BE2C (cell line): Measurements from ENCODE around the gene ATP1A4.

Experiments used
- DNase-seq: peaks from one replicate; pipeline ENCODE4 v3.0.0-alpha.2; 2020
- H3K27me3 ChIP-seq: fragments of 250-450 bp; sonication (Bioruptor Pico); 2 replicates; pipeline ENCODE4 v1.5.1; 2020; ENCODE audit warnings: mild to moderate bottlenecking
- H3K36me3 ChIP-seq: fragments of 250-450 bp; sonication (Bioruptor Pico); 2 replicates; pipeline ENCODE4 v1.5.1; 2020; ENCODE audit warnings: mild to moderate bottlenecking
- H3K4me1 ChIP-seq: fragments of 250-450 bp; sonication (Bioruptor Pico); 2 replicates; pipeline ENCODE4 v1.5.1; 2020
- H3K4me3 ChIP-seq: 2 replicates; pipeline ENCODE4 v1.5.1; 2011; ENCODE audit warnings: low read depth, low read length
- H3K9me3 ChIP-seq: fragments of 250-450 bp; sonication (Bioruptor Pico); 2 replicates; pipeline ENCODE4 v1.5.1; 2020
- TF ChIP-seq, protein P1 (sequence below): IDR thresholded peaks from 2 replicates; pipeline ENCODE4 v1.5.1; 2012; ENCODE audit warnings: mild to moderate bottlenecking, low read depth, low read length

The ATP1A4 gene

GRCh38 chr1:160193091-160193819 lies 41.9 kb downstream of the ATP1A4 start:
- TF ChIP-seq, protein P1, sequence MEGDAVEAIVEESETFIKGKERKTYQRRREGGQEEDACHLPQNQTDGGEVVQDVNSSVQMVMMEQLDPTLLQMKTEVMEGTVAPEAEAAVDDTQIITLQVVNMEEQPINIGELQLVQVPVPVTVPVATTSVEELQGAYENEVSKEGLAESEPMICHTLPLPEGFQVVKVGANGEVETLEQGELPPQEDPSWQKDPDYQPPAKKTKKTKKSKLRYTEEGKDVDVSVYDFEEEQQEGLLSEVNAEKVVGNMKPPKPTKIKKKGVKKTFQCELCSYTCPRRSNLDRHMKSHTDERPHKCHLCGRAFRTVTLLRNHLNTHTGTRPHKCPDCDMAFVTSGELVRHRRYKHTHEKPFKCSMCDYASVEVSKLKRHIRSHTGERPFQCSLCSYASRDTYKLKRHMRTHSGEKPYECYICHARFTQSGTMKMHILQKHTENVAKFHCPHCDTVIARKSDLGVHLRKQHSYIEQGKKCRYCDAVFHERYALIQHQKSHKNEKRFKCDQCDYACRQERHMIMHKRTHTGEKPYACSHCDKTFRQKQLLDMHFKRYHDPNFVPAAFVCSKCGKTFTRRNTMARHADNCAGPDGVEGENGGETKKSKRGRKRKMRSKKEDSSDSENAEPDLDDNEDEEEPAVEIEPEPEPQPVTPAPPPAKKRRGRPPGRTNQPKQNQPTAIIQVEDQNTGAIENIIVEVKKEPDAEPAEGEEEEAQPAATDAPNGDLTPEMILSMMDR, result peak; percentile 99
- Histone ChIP-seq H3K27me3 (no peaks in the 10 kb centered on the region), H3K4me1 (peaks cover 3% of the 10 kb centered on the region; the same call in 1 of the 2 replicates), H3K9me3 (no peaks in the 10 kb centered on the region), H3K4me3 (no peak overlapping the region), H3K36me3 (no peaks in the 10 kb centered on the region)
- DNase-seq, result peak; percentile 90

DNA sequence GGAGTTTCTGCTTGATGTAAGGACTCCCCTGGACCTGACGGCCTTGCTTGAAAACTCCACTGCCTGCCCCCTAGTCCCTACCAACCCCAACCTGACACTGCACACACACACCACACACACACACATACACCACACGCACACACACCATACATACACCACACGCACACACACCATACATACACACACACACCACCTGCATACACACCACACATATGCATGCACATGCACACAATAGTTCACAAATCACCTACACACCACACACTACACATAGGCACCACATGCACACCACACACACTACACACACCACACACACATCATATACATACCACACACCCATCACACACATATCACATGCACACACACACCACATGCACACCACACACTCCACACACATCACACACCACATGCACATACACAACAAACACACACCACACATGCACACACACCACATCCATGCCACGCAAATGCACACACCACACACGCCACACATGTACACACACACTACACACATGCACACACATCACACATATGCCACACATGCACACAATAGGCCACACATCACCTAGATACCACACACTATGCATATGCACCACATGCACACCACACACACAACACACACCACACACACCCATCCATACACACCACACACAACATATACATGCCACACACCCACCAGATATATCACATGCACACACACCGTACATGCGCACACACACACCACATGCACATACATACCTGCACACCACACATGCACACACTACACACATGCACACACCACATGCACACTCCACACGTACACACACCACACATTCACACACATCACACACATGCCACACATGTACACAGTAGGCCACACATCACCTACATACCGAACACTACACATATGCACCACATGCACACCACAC lies 42.7 kb downstream of the ATP1A4 start:
- no peaks in the 10 kb centered on the region for H3K36me3 ChIP-seq
- no peak for DNase-seq
- TF ChIP-seq, protein P1, result no peak
- H3K4me3 ChIP-seq, result no peak overlapping the region
- H3K27me3 ChIP-seq, result no peaks in the 10 kb centered on the region
- H3K4me1 ChIP-seq, result peaks cover 3% of the 10 kb centered on the region; the same call in 1 of the 2 replicates
- H3K9me3 ChIP-seq, result no peaks in the 10 kb centered on the region

DNA sequence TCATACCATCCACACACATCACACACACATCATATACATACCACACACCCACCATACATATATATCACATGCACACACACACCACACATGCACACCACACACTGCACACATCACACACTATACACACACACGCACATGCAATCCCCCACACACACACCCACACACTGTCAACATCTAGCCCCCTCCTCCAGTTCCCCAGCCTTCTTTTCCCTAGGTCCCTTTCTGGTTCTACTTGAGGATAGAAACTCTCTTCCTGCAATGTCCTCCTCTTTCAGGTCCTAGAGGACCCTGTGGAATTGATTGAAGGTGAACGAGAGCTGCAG lies 43.3 kb downstream of the ATP1A4 start:
- no peak for DNase-seq
- no peak overlapping the region for H3K4me3 ChIP-seq
- H3K9me3 ChIP-seq, result no peaks in the 10 kb centered on the region
- TF ChIP-seq, protein P1, result no peak
- H3K4me1 ChIP-seq, result peaks cover 3% of the 10 kb centered on the region; the same call in 1 of the 2 replicates
- H3K27me3 ChIP-seq, result no peaks in the 10 kb centered on the region
- no peaks in the 10 kb centered on the region for H3K36me3 ChIP-seq

GRCh38 chr1:160196143-160196542 lies 44.7 kb downstream of the ATP1A4 start:
- H3K4me3 ChIP-seq, result no peak overlapping the region
- no peaks in the 10 kb centered on the region for H3K36me3 ChIP-seq
- TF ChIP-seq, protein P1, result no peak
- peaks cover 3% of the 10 kb centered on the region; the same call in 1 of the 2 replicates for H3K4me1 ChIP-seq
- no peaks in the 10 kb centered on the region for H3K9me3 ChIP-seq
- no peak for DNase-seq
- no peaks in the 10 kb centered on the region for H3K27me3 ChIP-seq

DNA sequence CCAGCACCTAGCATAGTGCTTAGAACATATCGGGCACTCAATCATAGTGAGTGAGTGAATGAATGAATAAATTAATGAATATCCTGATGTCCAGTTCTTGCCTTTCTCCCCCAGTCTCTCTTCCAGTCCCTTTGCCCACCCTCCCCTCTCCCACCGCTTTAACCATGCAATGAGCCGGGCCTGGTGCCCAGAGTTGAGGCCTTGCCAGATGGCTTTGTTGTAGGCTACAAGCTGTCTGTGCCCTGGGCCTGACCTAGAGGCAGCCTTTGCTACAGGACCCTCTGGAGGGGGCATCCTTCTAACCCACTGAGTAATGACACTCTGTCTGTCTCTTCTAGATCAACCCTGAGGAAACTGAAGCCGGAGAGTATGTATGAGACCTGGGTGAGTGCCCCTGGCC lies 45.8 kb downstream of the ATP1A4 start:
- Histone ChIP-seq H3K9me3 (no peaks in the 10 kb centered on the region), H3K4me3 (no peak overlapping the region), H3K27me3 (no peaks in the 10 kb centered on the region), H3K4me1 (peaks cover 3% of the 10 kb centered on the region; the same call in 1 of the 2 replicates), H3K36me3 (no peaks in the 10 kb centered on the region)
- TF ChIP-seq, protein P1, result no peak
- no peak for DNase-seq
